Activated CD4-positive, alpha-beta T cell treated with anti-CD3 and anti-CD28 coated beads for 24 hours (primary cell): ENCODE results near the gene PLCE1.

Source experiments
- DNase-seq, 2 donors: peaks; one replicate each; pipeline ENCODE4 v3.0.0-alpha.2; 2020; ENCODE audit warnings: low read depth in 2 of 2

The PLCE1 gene

GRCh38 chr10:94023906-94024305, 30.2 kb downstream of the PLCE1 start:
- no peak for DNase-seq

GRCh38 chr10:94024407-94024806, 30.7 kb downstream of the PLCE1 start:
- no peak for DNase-seq

GRCh38 chr10:94025806-94026205, 32.1 kb downstream of the PLCE1 start:
- DNase-seq, result no peak

- DNase-seq, result no peak
Observed at GRCh38 chr10:94027197-94027596, 33.5 kb downstream of the PLCE1 start.

- DNase-seq, result no peak
Observed at GRCh38 chr10:94029955-94030354, 36.2 kb downstream of the PLCE1 start.

- no peak for DNase-seq
Observed at GRCh38 chr10:94035982-94036765, 42.4 kb downstream of the PLCE1 start.

GRCh38 chr10:94036766-94037033, 43.0 kb downstream of the PLCE1 start:
- DNase-seq, result no peak

GRCh38 chr10:94037286-94037685, 43.6 kb downstream of the PLCE1 start:
- no peak for DNase-seq

GRCh38 chr10:94038024-94038423, 44.3 kb downstream of the PLCE1 start:
- no peak for DNase-seq

GRCh38 chr10:94041206-94041605, 47.5 kb downstream of the PLCE1 start:
- DNase-seq, result no peak

GRCh38 chr10:94042001-94042833, 48.5 kb downstream of the PLCE1 start:
- no peak for DNase-seq

- DNase-seq, result no peak
Observed at GRCh38 chr10:94042834-94043175, 49.1 kb downstream of the PLCE1 start.
